HG03457 (cell line): Measurements from ENCODE around the gene ARHGEF16.

Experiments used
- ATAC-seq: cut with Tn5 transposase; IDR thresholded peaks from one replicate; pipeline ENCODE4 v1.9.1; 2021; ENCODE audit warnings: moderate number of reproducible peaks; ENCODE audit not compliant: unreplicated experiment

Gene ARHGEF16

DNA sequence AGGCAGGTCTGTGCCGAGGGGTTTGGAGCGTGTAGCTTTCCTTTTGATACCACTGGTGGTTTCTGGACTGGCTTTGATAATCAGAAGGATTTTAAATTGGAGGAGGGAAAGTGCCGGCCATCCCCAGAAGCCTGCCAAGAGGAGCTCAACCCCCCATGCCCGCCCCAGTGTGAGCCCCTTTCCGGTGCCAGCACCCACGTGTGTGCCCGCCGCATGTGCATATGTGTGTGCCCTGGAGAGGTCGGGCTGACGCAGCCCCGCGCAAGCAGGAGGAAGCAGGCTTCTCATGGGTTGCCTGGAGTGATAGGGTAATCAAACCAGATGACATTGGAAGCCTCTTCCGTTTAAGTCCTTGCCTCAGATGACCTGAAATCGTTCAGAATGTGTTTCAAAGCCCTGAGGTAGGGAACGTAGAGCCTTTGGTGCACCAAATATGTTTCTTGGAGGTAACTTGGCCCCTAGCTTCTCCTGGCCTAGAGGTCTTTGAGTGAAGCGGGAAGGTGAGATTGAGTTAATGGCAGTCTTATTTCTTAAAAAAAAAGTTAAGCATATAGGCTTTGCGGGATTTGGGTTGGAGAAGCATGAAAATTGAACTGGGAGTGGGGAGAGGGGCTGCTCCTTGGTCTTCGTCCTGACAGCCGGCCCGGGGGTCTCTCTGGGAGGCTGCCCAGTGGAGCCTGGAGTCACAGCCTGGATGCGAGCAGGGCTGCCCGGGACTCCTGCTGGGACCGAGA, 34.1 kb upstream of the ARHGEF16 start:
- no peak for ATAC-seq

DNA sequence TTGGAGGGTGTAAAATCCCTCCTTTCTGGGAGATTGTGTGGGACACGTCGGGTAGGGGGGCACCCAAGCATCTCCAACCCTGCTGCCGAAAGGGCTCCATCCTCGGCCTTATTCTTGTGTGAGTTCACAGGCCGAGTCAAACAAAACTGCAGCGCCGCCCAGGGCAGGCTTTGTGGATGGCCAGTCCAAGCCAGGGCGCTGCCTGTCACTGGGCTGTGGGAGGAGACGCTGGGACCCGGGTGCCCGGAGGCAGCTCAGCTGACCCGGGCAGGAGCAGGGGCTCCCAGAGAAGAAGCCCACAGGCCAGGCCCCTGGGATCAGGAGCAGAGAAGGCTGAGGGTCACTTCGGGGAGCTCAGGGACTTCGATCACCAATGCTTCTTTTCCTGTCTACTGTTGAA, 31.8 kb upstream of the ARHGEF16 start:
- no peak for ATAC-seq

DNA sequence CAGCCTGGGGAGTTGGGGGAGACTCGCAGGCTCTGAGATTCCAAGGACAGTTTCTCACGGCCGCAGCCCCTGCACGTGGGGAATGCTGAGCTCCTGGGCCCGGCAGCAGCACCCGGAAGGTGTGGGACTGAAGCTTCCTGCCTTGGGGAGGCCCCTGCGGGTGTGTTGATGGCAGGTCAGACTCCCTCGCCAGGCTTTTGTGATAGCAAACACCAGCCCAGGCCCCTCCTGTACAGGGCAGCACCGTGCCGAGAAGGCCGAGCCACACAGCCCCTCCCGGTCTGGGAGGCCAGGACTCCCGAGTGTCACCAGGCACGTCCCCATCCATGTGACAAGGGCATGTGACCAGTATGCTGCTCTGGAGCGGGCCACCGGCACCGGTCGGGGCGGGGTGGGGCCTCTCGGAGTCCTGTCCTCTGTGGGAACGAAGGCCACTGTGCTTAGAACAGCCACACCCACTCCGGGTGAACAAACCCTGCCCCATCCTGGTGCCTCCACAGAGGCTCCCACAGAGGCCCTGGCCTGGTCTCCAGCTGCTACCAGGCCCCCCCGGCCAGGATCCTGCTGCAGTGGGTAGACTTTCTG, 31.1 kb upstream of the ARHGEF16 start:
- no peak for ATAC-seq

DNA sequence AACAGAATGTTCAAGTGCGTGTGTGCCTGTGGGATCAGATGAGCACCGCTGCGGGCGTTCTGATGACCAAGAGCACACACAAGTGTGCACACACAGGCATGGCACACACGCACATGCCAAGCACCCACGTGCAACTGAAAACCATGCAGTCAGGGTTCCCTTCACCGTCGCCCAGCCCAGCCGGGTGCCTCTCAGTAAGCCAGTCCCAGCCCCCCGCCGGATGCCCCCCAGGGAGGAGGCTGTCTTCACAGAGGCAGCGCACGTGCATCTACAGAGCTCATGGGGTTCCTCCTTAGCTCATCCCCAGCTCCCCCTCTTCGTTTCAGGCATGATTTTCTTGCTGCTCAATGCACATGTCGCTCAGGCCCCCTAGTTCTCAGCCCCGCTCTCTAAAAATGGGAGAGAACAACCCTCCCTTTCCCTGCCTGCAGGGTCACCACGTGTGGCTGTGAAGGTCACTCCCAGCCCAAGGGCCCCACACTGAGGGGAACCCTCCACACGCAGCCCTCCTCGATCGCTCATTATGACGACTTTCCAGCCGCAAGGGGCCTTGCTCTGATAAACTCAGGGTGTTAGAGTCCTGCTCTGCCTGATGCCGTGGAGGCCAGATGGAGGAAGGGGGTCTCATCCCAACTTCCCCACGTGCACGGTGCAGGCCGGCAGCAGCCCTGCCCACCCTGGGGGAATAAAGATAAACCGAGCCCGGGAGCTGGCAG, 30.4 kb upstream of the ARHGEF16 start:
- ATAC-seq, result no peak

DNA sequence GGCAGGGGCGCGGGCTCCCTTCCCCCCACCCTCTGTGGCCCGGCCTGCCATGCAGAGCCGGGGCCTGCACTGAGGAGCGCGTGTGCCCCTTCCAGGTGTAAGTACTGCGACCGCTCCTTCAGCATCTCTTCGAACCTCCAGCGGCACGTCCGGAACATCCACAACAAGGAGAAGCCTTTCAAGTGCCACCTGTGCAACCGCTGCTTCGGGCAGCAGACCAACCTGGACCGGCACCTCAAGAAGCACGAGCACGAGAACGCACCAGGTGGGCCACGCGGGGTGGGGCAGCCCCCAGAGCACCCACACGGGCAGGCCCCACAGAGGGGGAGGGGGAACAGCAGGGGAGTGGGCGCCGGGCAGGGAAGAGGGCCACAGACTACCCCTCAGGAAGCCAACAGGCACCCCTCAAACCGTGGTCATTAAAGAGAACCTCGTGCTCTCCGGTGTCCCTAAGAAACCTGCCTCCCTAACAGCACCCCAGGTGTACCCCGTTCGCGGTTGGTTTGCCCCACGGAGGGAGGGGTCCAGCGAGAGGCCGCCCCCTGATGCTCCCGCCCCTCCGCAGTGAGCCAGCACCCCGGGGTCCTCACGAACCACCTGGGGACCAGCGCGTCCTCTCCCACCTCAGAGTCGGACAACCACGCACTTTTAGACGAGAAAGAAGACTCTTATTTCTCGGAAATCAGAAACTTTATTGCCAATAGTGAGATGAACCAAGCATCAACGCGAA, 28.8 kb upstream of the ARHGEF16 start:
- ATAC-seq, result no peak

DNA sequence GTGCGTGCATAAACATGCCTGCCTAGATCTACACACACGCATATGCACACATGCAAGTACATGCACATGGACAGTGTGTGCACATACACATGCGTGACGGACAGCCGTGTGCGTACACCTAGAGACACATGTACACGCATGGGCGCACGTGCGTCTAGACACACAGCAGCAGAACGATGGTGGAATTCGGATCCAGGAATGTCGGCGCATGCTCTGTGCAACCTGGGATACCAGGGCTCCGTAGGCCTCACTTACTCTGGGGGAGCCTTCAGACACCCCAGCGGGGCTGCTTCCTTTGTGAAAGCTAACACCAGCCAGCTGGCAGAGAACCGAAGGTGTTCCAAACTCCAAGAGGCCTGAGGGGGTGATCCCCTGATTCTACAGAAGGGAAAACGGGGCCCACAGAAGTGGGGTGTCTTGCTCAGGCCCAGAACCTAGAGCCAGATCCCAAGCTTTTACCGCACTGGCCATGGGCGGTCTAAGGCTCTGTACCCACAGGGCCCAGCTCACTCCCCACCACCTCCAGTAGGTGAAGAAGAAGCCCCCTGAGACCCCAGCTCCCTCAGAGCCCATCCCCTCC, 27.4 kb upstream of the ARHGEF16 start:
- no peak for ATAC-seq

DNA sequence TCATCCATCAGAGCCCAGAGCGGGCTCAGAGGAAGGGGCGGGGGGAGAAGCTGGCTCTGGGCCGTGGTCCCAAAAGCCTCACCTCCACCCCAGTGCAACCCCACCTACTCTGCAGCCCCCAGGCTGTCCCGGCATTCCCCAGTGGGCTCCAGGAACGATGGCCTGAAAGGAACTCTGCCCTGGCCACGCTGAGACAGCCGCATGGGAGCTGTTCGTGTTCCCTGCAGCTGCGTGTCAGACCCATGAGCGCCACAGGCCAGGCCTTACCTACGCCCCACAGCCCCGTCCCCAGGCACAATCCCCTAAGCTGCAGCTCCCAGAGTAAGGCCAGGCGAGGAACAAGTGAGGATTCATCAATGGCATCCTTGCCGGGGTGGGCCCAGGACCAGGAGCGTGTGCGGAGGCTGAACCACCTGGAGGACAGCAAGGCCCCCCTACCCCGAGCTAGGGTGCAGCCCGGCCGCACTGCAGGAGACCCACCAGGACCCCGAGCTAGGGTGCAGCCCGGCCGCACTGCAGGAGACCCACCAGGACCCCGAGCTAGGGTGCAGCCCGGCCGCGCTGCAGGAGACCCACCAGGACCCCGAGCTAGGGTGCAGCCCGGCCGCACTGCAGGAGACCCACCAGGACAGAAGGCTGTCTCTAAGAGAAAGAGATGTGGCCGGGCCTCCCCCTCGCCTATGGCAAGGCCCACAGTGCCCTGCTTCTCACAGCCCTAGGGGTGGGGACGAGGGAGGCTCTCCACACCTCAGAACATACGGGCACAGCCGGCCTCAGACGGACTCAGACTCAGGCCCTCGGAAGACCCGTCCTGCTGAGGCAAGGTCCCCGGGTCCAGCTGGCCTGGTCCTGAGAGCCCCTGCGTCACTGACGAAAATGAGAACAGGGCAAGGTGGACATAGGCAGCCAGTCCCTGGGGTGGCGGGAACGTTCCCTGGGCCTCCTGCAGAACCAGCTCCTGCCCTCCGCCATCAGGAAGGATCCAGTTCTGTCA, 26.5 kb upstream of the ARHGEF16 start:
- ATAC-seq, result no peak

DNA sequence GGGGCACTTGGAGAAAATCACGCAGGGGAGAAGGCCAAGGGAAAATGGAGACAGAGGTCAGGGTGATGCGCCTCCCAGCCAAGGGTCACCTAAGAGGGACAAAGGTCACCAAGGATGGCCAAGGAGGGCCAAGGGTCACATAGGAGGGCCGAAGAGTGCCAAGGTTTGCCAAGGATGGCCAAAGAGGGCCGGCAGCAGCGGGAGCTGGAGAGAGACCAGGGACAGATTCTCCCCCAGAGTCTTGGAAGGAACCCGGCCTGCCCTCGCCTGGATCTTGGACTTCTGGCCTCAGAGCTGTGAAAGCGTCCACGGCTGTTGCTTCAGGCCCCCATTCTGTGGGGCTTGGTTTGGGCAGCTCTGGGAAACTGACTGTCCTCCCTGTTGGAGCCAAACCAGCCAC, 25.6 kb upstream of the ARHGEF16 start:
- no peak for ATAC-seq

DNA sequence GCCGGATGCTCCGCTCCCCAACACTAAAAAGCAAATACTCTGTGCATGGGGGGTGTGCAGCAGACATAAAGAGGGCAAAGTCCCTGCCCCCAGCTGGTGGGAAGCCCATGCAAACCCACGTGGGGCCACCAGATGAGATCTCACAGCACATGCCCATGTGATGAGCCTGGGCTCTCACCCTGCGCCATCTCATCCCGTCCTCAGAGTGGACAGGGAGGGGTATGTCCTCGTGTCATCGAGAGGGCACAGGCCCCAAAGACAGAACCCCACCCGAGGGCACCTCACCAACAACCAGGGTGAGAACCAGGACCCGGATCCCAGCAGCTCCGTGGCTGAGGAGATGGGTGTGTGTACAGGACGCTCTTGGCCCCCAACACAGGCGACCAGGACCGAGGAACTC, 25.1 kb upstream of the ARHGEF16 start:
- no peak for ATAC-seq

DNA sequence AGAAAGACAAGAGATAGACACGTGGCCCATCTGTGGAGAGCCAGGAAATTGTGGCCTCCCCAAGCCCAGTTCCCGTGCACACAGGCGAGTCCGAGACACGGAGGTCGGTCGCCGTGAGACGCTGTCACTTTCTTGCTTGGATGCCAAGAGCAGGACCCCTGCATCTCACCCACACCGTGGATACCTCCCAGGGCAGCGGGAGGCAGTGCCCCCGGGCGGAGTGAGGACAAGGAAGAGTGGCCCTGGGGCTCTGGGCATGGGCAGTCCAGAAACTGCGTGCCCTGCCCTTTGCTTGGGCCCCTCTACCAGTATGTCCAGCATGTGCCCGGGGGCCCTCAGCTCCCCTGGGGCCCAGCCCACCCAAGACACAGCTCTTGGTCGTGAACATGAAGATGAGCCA, 24.7 kb upstream of the ARHGEF16 start:
- no peak for ATAC-seq

DNA sequence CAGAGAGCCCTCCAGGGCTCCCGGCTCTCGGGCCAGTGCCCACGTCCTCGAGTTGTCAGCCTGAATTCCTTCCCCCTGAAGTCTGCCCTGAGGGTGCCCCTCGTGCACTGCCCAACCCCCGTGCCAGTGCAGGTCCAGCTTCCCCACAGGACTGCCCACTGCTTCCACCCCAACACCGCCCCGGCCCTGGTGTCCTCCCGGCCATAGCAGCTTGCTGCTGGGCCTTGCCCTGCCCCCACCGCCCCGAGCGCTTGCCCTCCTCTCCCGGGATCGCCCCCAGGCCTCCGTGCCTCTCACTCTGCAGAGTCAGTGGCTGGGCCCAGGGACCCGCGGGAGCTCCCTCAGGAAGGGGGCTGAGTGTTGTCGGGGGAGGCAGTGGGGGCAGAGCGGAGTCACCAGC, 24.1 kb upstream of the ARHGEF16 start:
- no peak for ATAC-seq

DNA sequence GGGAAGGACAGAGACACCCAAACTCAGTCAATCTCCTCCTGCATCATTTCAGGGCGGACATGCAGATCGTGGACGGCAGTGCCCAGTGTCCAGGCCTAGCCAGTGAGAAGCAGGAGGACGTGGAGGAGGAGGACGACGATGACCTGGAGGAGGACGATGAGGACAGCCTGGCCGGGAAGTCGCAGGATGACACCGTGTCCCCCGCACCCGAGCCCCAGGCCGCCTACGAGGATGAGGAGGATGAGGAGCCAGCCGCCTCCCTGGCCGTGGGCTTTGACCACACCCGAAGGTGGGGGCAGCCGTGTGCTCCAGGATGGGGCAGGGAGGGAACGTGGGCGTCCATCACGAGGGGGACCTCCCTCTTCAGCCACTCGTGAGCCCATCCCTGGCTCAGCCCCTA, 23.6 kb upstream of the ARHGEF16 start:
- no peak for ATAC-seq

DNA sequence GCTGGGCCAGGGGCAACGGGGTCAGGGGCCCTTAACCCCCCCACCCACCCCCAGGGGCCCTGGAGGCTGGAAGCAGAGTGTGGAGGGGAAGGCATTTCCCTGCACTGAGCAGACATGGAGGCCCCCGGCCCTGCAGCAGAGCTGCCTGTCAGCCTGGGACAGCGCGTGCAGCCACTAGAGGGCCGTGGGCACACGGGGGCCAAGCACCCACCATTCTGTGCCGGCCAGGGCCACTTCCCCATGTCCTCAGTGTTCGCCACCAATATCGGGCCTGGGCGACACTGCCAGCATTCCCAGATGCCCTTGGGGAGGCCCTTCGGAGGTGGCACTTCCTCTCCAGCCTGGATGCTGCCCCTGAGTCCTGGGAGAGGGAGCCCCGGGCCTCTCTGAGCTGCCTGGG, 23.2 kb upstream of the ARHGEF16 start:
- ATAC-seq, result no peak

DNA sequence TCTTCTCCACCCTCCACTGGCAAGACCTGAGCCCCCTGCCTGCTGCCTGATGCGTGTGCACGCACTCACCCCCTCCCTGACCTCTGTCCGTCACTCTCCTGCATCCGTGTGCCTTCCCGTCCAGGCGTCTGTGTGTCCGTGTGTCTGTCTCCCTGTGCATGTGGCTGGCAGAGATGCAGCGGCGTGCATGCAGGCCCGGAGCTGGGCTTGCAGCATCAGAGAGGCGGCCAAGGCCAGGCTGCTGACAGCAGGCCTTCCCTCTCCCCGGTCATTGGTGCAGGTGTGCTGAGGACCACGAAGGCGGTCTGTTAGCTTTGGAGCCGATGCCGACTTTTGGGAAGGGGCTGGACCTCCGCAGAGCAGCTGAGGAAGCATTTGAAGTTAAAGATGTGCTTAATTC, 22.8 kb upstream of the ARHGEF16 start:
- ATAC-seq, result no peak

DNA sequence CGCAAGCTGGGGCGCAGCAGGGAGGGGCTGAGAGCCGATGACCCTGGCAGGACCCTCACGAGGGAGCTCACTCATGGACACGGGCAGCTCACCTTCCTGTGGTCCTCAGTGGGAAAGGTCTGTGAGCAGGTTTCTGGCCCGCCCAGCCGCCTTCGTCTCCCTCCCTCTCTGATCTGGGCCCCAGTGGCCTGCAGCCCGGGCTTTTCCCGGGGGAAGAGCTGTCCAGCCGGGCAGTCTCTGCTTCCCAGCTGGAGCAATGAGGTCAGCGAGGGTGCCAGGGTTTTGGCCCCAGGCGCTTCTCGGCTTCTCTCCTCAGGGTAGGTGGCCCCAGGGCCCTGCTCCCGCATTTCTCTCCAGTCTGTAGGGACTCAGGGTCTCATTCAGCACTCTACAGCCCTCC, 22.2 kb upstream of the ARHGEF16 start:
- ATAC-seq, result no peak

DNA sequence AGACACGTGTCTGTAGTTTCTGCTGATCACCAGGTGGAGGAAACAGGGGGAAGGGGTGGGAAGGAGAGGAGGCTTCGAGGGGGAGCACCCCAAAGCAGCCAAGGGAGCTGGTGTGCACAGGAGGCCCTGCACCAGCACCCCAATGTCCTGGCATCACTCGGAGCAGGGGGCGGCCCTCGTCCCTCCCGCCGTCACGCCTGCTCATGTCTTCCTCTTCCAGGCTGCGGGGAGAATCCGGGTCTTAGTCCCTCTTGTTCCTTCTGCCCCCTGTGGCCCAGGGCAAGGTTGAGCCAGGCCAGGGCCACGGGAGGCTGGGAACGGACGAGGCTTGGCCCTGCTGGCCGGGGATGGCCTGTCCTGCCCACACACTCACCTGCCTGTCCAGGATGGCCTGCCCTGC, 21.4 kb upstream of the ARHGEF16 start:
- ATAC-seq, result no peak

DNA sequence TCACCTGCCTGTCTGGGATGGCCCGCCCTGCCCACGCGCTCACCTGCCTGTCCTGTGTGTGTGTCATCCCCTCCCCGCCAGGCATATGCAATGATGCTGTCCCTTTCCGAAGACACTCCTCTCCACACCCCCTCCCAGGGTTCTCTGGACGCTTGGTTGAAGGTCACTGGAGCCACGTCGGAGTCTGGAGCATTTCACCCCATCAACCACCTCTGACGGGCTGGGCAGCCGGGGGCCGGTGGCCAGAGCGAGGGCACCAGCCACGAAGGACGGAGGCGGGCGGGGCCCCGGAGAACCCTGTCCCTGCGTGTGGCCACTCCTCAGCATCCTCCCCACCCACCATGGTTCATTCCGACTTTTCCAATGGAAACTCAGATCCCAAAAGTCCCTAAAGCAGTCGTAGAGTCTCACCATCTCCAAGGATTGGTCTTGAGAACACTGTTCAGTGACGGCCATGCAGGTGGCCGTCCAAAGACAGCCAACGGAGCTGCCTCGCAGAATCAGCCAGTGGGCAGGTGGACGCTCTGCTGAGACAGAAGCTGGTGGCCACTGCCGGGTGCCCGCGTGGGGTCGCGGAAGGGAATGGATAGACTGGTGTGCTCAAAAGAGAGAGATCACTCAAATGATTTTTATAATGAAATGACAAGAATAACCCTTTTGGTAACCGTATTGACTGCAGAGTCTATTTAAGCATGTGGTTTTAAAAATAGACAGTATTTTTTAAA, 20.7 kb upstream of the ARHGEF16 start:
- ATAC-seq, result no peak

DNA sequence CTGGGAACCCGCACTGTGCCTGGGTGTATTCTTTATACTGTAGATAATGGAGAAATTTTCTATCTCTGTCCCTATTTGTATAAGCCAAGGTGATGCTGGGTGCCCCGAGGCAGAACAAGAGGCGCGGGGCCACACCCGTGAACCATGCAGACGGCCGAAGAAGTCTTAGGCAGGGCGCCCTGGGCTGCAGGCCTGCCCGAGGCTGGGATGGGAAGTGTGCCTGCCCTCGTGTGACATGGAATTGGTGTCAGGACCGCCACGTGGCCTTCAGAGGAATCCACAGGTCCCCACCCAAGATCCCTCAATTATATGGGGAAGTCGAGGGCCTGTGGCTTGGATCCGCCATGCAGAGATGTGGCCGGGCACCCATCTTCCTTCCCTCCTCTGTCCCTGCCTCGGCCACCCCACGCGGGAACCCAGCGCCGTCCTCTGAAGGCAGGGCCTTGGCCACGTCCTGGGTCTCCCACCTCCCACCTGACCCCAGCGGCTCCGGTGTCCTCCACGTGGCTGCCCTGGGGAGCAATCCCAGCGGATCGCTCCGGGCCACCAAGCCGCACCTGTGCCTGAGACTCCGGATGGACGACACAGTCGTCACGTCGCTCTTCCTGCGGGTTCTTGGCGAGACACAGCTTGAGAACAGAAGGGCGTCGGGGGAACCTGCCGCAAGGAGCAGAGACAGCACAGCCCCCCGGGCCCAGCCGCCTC, 19.9 kb upstream of the ARHGEF16 start:
- ATAC-seq, result no peak

DNA sequence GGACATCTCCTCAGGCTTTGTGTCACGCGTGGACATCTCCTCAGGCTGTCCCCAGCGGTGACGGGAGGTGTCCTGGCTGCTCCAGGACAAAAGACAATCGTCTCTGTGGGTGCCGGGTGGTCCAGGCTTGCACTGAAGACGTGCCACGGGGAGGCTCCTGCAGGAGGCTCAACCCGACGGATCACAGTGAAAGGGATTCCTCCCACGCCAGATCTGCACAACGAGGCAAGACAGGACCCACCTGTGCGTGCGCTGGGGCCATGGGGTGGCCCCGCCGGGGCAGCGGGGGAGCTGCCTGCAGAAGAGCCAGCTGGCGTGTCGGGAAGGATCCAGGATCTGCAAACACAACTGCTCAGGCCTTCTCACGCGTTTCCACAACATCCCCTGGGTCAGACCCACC, 18.8 kb upstream of the ARHGEF16 start:
- ATAC-seq, result no peak
